Stomach (tissue), 4 donors: ENCODE measurements around the gene ACTL10.

ENCODE experiments used
- CTCF ChIP-seq, 7 experiments: fragments of 450-650 bp in 4 of 7; fragments of 200-600 bp in 3 of 7; sonication (generic) in 3 of 7; IDR thresholded peaks; one replicate each; pipeline ENCODE4 v1.5.1; 2016 to 2019; ENCODE audit warnings: antibody characterized with exemption in 7 of 7, control low read depth in 2 of 7, mild to moderate bottlenecking in 1 of 7
- POLR2AphosphoS5 ChIP-seq, 3 donors: sonication (generic); formaldehyde crosslinking; IDR thresholded peaks; one replicate each; pipeline ENCODE4 v1.6.1; 2016; ENCODE audit warnings: antibody characterized with exemption in 3 of 3

GRCh38 chr20:33685328-33686099 is 18.8 kb downstream of the ACTL10 start:
- no peak for TF ChIP-seq CTCF (IDR thresholded peaks at IDR 0.05)
- no peak for TF ChIP-seq POLR2AphosphoS5 (IDR thresholded peaks at IDR 0.05)
